SK-N-SH treated with all-trans-retinoic acid at 6 μM for 48 hours (cell line): Measurements from ENCODE around the gene ISG15.

ENCODE experiments used
- ATAC-seq: fragments of 200-7000 bp; cut with Tn5 transposase; 3 replicates; pipeline ENCODE4 v1.9.1; 2020; ENCODE audit warnings: mild to moderate bottlenecking, moderate library complexity
- ARNTL ChIP-seq: fragments of 450-650 bp; formaldehyde crosslinking; IDR thresholded peaks from 2 replicates; pipeline ENCODE4 v1.5.0; 2020; ENCODE audit warnings: low read depth, mild to moderate bottlenecking, moderate library complexity, borderline replicate concordance
- CREB5 ChIP-seq: fragments of 250-450 bp; sonication (Bioruptor Pico); IDR thresholded peaks from 2 replicates; pipeline ENCODE4 v1.5.1; 2020; ENCODE audit warnings: low read depth, mild to moderate bottlenecking, moderate library complexity
- CSDC2 ChIP-seq: fragments of 250-450 bp; sonication (Bioruptor Pico); IDR thresholded peaks from 2 replicates; pipeline ENCODE4 v1.5.0; 2020; ENCODE audit warnings: mild to moderate bottlenecking, moderate library complexity
- CSRNP3 ChIP-seq: fragments of 250-450 bp; sonication (Bioruptor Pico); IDR thresholded peaks from 2 replicates; pipeline ENCODE4 v1.5.1; 2021; ENCODE audit warnings: mild to moderate bottlenecking, moderate library complexity
- ESRRG ChIP-seq: fragments of 250-450 bp; sonication (Bioruptor Pico); IDR thresholded peaks from 2 replicates; pipeline ENCODE4 v1.6.1; 2021; ENCODE audit warnings: mild to moderate bottlenecking
- GLIS3 ChIP-seq: fragments of 250-450 bp; sonication (Bioruptor Pico); IDR thresholded peaks from 2 replicates; pipeline ENCODE4 v1.5.0; 2020; ENCODE audit warnings: mild to moderate bottlenecking, moderate library complexity
- ISL1 ChIP-seq: fragments of 250-450 bp; sonication (Bioruptor Pico); IDR thresholded peaks from 2 replicates; pipeline ENCODE4 v2.1.2; 2022; ENCODE audit warnings: mild to moderate bottlenecking, moderate library complexity
- OSR1 ChIP-seq: fragments of 250-450 bp; sonication (Bioruptor Pico); IDR thresholded peaks from 2 replicates; pipeline ENCODE4 v1.8.0; 2022; ENCODE audit warnings: moderate library complexity, mild to moderate bottlenecking, inconsistent platforms
- PATZ1 ChIP-seq: fragments of 250-450 bp; sonication (Bioruptor Pico); IDR thresholded peaks from 2 replicates; pipeline ENCODE4 v1.8.0; 2020; ENCODE audit warnings: mild to moderate bottlenecking, moderate library complexity, borderline replicate concordance
- POU6F1 ChIP-seq: fragments of 250-450 bp; sonication (Bioruptor Pico); IDR thresholded peaks from 2 replicates; pipeline ENCODE4 v1.8.0; 2021; ENCODE audit warnings: low read depth, mild to moderate bottlenecking, moderate library complexity, borderline replicate concordance
- PPARA ChIP-seq: fragments of 250-450 bp; sonication (Bioruptor Pico); IDR thresholded peaks from 2 replicates; pipeline ENCODE4 v1.5.0; 2020; ENCODE audit warnings: mild to moderate bottlenecking, borderline replicate concordance
- RARB ChIP-seq: fragments of 250-450 bp; sonication (Bioruptor Pico); IDR thresholded peaks from 2 replicates; pipeline ENCODE4 v1.8.0; 2021; ENCODE audit warnings: mild to moderate bottlenecking, moderate library complexity
- TCF4 ChIP-seq: fragments of 250-450 bp; sonication (Bioruptor Pico); IDR thresholded peaks from 2 replicates; pipeline ENCODE4 v1.8.0; 2021; ENCODE audit warnings: mild to moderate bottlenecking, moderate library complexity, borderline replicate concordance
- TOX ChIP-seq: fragments of 250-450 bp; sonication (Bioruptor Pico); IDR thresholded peaks from 2 replicates; pipeline ENCODE4 v1.8.0; 2021; ENCODE audit warnings: mild to moderate bottlenecking, moderate library complexity, borderline replicate concordance
- TSHZ2 ChIP-seq: fragments of 250-450 bp; sonication (Bioruptor Pico); IDR thresholded peaks from 2 replicates; pipeline ENCODE4 v1.5.0; 2020; ENCODE audit warnings: mild to moderate bottlenecking, moderate library complexity
- ZC3H10 ChIP-seq: fragments of 250-450 bp; sonication (Bioruptor Pico); IDR thresholded peaks from 2 replicates; pipeline ENCODE4 v1.5.1; 2021; ENCODE audit warnings: mild to moderate bottlenecking, moderate library complexity
- ZFP3 ChIP-seq: fragments of 250-450 bp; sonication (Bioruptor Pico); IDR thresholded peaks from 2 replicates; pipeline ENCODE4 v1.5.0; 2020; ENCODE audit warnings: mild to moderate bottlenecking, moderate library complexity
- ZFP30 ChIP-seq: fragments of 450-650 bp; formaldehyde crosslinking; IDR thresholded peaks from 2 replicates; pipeline ENCODE4 v1.5.0; 2022; ENCODE audit warnings: mild to moderate bottlenecking, moderate library complexity
- ZNF565 ChIP-seq: fragments of 450-650 bp; formaldehyde crosslinking; conservative IDR thresholded peaks from 2 replicates; pipeline ENCODE4 v1.5.0; 2020; ENCODE audit warnings: low read depth, mild to moderate bottlenecking, moderate library complexity
- ZNF70 ChIP-seq: fragments of 450-650 bp; formaldehyde crosslinking; IDR thresholded peaks from 2 replicates; pipeline ENCODE4 v1.5.0; 2020; ENCODE audit warnings: mild to moderate bottlenecking, moderate library complexity
- ZNF8 ChIP-seq: fragments of 450-650 bp; formaldehyde crosslinking; IDR thresholded peaks from 2 replicates; pipeline ENCODE4 v1.5.0; 2020; ENCODE audit warnings: mild to moderate bottlenecking, moderate library complexity

Gene ISG15

GRCh38 chr1:1054099-1054700 lies 40.9 kb downstream of the ISG15 start:
- no peak for ATAC-seq
- no peak for TF ChIP-seq PATZ1
- no peak for TF ChIP-seq CREB5
- TF ChIP-seq ZFP3 (CRISPR knock-in tag) = no peak
- TF ChIP-seq RARB (CRISPR knock-in tag) = no peak
- TF ChIP-seq ZFP30 (CRISPR knock-in tag) = no peak
- no peak for TF ChIP-seq TOX (CRISPR knock-in tag)
- no peak for TF ChIP-seq GLIS3 (CRISPR knock-in tag)
- TF ChIP-seq ZNF8 = no peak
- no peak for TF ChIP-seq CSDC2
- TF ChIP-seq POU6F1 = no peak
- no peak for TF ChIP-seq ZNF70 (CRISPR knock-in tag)
- TF ChIP-seq TCF4 (CRISPR knock-in tag) = no peak
- no peak for TF ChIP-seq ZNF565 (CRISPR knock-in tag)
- no peak for TF ChIP-seq ISL1
- TF ChIP-seq ESRRG = no peak
- no peak for TF ChIP-seq ZC3H10 (CRISPR knock-in tag)
- no peak for TF ChIP-seq ARNTL (CRISPR knock-in tag)
- no peak for TF ChIP-seq CSRNP3
- TF ChIP-seq PPARA (CRISPR knock-in tag) = no peak

- TF ChIP-seq ZNF70 (CRISPR knock-in tag) = no peak
- no peak for TF ChIP-seq TOX (CRISPR knock-in tag)
- TF ChIP-seq ISL1 = no peak
- no peak for TF ChIP-seq ZFP30 (CRISPR knock-in tag)
- TF ChIP-seq PATZ1 = no peak
- no peak for TF ChIP-seq OSR1 (CRISPR knock-in tag)
- TF ChIP-seq ZNF565 (CRISPR knock-in tag) = no peak
- TF ChIP-seq ZNF8 = no peak
- TF ChIP-seq RARB (CRISPR knock-in tag) = no peak
- TF ChIP-seq TSHZ2 (CRISPR knock-in tag) = no peak
- no peak for TF ChIP-seq ZC3H10 (CRISPR knock-in tag)
- no peak for TF ChIP-seq ARNTL (CRISPR knock-in tag)
- no peak for TF ChIP-seq TCF4 (CRISPR knock-in tag)
- no peak for TF ChIP-seq POU6F1
- no peak for TF ChIP-seq GLIS3 (CRISPR knock-in tag)
- no peak for TF ChIP-seq CSRNP3
- ATAC-seq = no peak
Observed at GRCh38 chr1:1054971-1055370, 41.7 kb downstream of the ISG15 start.
